ENCODE data around the gene NME9.

DNA sequence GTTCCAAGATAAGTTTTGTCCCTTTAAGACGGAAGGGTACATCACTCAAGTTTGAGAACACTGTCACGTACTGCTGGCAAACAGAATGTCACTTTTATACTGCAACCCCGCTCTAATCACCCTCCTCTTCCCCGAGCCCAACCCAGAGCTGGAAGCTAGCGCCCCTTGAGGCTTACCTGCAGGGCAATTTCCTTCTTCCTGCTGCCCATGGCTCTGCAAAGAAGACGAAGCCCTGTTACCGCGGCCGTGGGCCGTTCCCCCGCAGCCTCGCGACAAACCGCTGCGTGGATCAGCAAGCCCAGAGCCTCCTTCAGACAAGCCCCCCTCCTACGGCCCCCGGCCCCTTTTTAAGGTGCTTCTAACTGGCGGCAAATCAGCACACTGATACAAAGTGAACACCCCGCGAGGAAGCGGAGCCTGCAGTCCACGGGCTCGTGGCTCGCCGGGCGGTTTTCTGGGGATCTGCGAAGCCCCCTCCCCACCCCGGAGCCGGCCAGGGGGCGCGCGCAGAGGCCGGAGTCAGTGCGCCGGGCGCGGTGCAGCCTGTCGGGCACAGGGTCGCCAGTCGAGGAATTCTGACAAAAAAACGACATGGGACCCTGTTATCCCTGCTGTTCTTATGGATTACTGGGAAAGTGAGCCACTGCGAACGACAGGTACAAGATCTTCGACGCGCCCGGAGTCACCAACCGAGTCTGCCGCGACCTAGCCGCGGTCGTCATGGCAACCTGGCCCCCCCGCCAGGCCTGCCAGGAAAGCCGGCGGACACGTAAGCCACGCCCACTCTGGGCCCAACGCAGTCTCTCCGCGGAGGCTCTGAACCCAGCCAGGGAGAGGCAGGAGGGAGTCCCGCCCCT is at the start of gene NME9:
- TF ChIP-seq, protein P1, sequence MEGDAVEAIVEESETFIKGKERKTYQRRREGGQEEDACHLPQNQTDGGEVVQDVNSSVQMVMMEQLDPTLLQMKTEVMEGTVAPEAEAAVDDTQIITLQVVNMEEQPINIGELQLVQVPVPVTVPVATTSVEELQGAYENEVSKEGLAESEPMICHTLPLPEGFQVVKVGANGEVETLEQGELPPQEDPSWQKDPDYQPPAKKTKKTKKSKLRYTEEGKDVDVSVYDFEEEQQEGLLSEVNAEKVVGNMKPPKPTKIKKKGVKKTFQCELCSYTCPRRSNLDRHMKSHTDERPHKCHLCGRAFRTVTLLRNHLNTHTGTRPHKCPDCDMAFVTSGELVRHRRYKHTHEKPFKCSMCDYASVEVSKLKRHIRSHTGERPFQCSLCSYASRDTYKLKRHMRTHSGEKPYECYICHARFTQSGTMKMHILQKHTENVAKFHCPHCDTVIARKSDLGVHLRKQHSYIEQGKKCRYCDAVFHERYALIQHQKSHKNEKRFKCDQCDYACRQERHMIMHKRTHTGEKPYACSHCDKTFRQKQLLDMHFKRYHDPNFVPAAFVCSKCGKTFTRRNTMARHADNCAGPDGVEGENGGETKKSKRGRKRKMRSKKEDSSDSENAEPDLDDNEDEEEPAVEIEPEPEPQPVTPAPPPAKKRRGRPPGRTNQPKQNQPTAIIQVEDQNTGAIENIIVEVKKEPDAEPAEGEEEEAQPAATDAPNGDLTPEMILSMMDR (IDR thresholded peaks at IDR 0.05): no peak
- TF ChIP-seq NR3C1 (CRISPR knock-in tag; conservative IDR thresholded peaks at IDR 0.05; ENCODE audit: low read depth): peak; percentile 35; the same call in 1 of the 2 replicates
- no peak for TF ChIP-seq SMAD4 (CRISPR knock-in tag; IDR thresholded peaks at IDR 0.05)
- TF ChIP-seq TCF7 (CRISPR knock-in tag; IDR thresholded peaks at IDR 0.05; ENCODE audit: low read depth): no peak
- no peak; the same call in 1 of the 2 replicates for TF ChIP-seq FOXP1 (CRISPR knock-in tag; IDR thresholded peaks at IDR 0.05; ENCODE audit: borderline replicate concordance)
- TF ChIP-seq, protein P2, sequence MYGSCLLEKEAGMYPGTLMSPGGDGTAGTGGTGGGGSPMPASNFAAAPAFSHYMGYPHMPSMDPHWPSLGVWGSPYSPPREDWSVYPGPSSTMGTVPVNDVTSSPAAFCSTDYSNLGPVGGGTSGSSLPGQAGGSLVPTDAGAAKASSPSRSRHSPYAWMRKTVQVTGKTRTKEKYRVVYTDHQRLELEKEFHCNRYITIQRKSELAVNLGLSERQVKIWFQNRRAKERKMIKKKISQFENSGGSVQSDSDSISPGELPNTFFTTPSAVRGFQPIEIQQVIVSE (CRISPR knock-in tag; IDR thresholded peaks at IDR 0.05; ENCODE audit: borderline replicate concordance): no peak
- TF ChIP-seq, protein P3, sequence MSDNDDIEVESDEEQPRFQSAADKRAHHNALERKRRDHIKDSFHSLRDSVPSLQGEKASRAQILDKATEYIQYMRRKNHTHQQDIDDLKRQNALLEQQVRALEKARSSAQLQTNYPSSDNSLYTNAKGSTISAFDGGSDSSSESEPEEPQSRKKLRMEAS (CRISPR knock-in tag; IDR thresholded peaks at IDR 0.05): peak; percentile 76
- TF ChIP-seq ZBTB21 (CRISPR knock-in tag; IDR thresholded peaks at IDR 0.05; ENCODE audit: borderline replicate concordance): no peak
- peak; percentile 59 for TF ChIP-seq SP1 (CRISPR knock-in tag; conservative IDR thresholded peaks at IDR 0.05)
- no peak for TF ChIP-seq GTF2I (CRISPR knock-in tag; conservative IDR thresholded peaks at IDR 0.05)
- no peak for TF ChIP-seq NR2C2 (CRISPR knock-in tag; IDR thresholded peaks at IDR 0.05)
